HK-2 (cell line): ENCODE measurements around the gene CHAC2.
A peak's percentile ranks its signal among the peaks of the same experiment; 100 is the strongest.
"Not testable (repeated sequence)": the region's sequence is repeated elsewhere in the genome, so short reads cannot be mapped to it uniquely, and the experiment has no call there.

Experiments
- DNase-seq: peaks from one replicate; pipeline ENCODE4 v3.0.0-alpha.2; 2018; ENCODE audit not compliant: unreplicated experiment

CHAC2 gene

GRCh38 chr2:53778536-53779162 is 11.0 kb downstream of the CHAC2 start:
- no peak for DNase-seq

GRCh38 chr2:53780056-53780455 is 12.5 kb downstream of the CHAC2 start:
- DNase-seq: no peak

DNA sequence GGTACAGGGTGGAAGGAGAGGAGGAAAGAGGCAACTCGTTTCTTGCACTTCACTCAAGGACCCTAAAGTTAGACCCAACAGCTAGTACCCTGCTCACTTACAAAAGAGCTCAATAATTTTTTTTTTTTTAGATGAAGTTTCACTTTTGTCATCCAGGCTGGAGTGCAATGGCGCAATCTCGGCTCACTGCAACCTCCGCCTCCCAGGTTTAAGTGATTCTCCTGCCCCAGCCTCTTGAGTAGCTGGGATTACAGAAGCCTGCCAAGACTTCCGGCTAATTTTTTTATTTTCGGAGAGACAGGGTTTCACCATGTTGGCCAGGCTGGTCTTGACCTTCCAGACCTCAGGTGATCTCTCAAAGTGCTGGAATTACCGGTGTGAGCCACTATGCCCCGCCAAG is 15.1 kb downstream of the CHAC2 start:
- no peak for DNase-seq

- no peak for DNase-seq
Measured at GRCh38 chr2:53784436-53784835, 16.8 kb downstream of the CHAC2 start.

DNA sequence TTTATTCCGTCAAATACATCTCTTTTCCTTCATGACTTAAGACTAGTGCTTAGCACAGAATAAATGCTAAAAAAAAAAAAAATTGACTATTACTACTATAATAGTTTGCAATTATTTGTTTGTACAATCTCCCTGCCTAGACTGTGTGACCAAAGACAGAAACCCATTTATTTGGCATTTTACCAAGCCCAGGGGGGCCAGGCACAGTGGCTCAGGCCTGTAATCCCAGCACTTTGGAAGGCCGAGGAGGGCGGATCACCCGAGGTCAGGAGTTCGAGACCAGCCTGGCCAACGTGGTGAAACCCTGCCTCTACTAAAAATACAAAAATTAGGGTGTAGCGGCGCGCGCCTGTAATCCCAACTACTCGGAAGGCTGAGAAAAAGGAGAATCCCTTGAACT is 17.8 kb downstream of the CHAC2 start:
- no peak for DNase-seq

GRCh38 chr2:53786352-53786704 is 18.7 kb downstream of the CHAC2 start:
- DNase-seq: no peak

- peak; percentile 84 for DNase-seq
Measured at GRCh38 chr2:53786705-53787613, 19.4 kb downstream of the CHAC2 start, which contains the start of the genes ASB3 and ERLEC1. TSS of gene ASB3 (minus strand) at chr2:53786953. CDS start at chr2:53765572, 21,381 bp downstream. TSS of gene ERLEC1 (plus strand) at chr2:53787044. CDS start at chr2:53787211, 167 bp downstream.

DNA sequence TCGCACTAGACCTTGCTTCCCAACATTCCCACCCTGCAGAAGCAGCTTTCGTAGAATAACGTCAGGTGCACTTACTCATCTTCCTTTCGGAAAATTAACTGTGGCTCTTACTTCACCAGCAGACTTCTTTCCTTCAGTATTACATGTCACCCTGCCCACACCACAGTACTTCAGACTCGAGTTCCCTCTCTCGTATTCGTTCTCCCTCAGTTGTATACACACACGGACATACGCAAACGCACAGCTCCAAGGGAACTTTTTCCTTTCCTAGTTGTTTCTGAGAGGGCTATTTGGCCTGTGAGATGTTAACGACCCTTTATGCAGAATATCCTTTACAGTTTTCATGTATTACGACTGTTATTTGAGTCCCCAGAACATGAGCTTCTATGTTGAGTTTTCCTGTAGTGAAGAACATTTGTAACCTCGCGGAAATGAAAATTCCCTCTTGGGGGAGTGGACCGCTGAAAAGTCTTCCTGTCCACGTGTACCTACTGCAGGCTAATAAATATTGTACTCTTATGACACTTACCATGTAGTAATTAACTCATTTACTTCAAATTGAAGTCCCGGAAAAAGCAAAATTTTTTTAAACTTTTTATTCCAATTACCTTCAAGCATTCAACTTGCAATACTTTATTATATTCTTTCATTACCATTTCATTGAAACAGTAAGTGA is 20.1 kb downstream of the CHAC2 start:
- peak; percentile 17 for DNase-seq

DNA sequence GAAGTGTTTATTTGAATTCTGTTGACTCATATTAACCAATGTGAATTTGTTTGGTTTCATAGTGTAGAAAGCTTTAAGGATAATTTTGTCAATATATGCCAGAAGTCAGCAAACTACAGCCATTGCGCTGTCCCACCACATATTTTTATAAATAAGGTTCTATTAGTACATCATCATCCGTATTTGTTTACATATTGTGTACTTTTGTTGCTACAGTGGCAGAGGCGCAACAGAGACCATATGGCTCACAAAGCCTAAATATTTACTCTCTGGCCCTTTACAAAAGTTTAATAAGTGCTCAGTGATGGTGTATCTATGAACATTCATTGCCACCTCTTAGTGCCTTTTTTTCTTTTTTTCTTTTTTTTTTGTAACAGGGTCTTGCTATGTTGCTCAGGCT is 25.7 kb downstream of the CHAC2 start:
- DNase-seq: no peak

GRCh38 chr2:53793821-53794220 is 26.2 kb downstream of the CHAC2 start:
- no peak for DNase-seq

DNA sequence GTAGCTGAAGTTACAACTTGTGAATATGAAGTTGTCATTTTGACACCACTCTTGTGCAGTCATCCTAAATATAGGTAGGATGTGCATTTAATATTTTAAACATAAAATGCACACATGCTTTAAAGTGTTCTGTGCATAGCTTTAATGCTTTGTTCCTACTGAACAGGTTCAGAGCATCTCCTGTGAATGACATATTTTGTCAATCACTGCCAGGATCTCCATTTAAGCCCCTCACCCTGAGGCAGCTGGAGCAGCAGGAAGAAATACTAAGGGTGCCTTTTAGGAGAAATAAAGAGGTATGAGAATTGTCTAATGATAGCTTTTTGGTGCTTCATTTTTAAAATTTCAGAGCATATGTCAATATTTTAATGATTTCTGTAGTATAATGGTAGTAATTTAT is 33.9 kb downstream of the CHAC2 start:
- no peak for DNase-seq

DNA sequence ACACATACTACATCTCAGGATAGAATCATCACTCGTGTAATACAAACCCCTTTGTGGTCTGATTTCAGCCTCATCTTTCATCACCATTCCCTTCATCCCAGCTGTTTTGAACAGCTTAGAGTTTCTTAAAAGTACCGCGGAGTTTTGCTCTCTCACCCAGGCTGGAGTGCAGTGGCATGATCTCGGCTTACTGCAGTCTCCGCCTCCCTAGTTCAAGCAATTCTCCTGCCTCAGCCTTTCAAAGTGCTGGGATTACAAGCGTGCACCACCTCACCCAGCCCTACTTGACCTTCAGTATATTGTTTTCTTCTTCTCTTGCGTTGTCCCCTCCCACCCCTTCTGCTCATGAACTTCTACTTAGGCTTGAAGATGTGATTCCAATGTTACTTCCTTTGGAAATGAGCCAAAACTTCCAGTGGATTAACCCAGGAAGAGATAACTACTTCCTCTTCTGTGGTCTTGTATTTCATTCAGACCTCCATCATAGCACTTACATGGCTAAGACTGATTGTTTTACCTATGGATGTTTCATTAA is 35.1 kb downstream of the CHAC2 start:
- no peak for DNase-seq

DNA sequence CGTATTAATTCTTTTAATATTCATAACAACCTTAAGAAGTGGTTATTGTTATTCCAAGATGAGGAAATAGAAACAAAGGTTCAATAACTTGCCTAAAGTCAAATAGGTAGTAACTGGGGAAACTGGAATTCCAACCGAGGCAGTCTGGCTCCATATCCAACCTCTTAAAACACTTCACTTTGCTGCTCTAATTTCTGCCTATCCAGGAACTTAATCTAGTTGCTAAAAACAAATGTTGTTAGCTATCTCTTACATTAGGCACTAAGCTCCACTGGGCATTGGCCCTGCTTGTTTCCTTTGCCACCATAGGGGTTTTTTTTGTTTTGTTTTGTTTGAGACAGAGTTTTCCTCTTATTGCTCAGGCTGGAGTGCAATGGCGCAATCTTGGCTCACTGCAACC is 44.0 kb downstream of the CHAC2 start:
- no peak for DNase-seq

DNA sequence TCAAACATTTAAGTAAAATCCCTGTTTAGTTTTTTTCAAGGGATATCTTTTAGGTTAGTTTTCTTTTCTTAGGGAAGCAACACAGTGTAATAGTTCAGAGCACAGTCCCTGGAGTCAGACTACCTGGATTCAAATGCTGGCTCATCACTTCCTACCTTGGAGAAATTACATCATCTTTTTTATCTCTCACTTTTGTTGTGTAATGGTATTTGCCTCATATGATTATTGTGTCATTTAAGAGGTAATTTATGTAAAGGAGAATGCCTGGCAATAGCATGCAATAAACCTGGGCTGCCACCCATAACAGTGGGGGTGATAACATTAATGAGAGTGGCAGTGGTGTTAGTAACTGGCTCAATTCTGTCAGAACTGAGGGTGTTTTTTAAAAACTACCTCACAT is 45.5 kb downstream of the CHAC2 start:
- no peak for DNase-seq

DNA sequence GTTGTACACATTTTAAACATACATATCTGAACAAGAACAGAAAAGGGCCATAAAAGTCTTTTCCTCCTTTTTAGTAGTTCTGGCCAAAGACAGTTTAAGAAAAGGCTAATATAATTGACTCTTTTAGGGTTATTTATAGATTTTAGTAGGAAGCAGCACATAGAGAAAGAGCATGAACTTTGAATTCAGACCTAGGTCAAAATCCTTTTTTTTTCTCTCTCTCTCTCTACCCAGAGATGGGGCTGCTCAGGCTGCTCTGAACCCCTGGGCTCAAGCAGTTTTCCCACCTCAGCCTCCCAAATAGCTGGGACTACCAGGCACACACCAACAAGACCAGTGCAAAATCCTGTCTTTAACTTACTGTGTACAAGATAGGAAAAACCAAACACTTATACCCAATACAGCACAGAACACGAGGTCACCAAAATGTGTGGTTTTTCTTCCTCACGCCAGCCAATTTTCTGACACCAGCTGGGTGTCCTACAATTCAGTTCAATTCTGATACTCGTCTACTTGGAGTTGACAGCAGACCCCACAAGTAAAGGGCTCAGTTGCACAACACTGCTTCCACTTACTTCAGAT is 51.3 kb downstream of the CHAC2 start:
- DNase-seq: no peak

DNA sequence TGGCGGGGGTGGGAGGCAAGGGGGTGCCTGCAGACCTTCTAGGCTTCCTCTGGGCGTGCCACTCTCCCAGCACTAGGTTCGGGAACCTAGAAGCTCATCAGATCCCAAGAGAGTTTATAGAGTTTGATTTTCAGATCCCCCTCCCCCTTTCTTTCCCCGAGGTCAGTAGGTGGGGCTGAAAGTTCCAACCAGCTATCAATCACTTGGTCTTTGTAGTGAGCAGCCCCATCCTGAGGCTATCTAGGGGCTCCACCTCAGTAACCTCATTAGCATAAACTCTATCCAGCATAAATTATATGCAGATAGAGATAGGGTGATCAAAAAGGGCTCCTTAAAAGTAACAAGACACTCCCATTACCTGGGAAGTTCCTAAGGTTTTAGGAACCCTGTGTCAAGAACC is 52.0 kb downstream of the CHAC2 start:
- no peak for DNase-seq

- DNase-seq: no peak
Measured at GRCh38 chr2:53820048-53820447, 52.4 kb downstream of the CHAC2 start.

GRCh38 chr2:53820711-53821110 is 53.1 kb downstream of the CHAC2 start:
- no peak for DNase-seq

DNA sequence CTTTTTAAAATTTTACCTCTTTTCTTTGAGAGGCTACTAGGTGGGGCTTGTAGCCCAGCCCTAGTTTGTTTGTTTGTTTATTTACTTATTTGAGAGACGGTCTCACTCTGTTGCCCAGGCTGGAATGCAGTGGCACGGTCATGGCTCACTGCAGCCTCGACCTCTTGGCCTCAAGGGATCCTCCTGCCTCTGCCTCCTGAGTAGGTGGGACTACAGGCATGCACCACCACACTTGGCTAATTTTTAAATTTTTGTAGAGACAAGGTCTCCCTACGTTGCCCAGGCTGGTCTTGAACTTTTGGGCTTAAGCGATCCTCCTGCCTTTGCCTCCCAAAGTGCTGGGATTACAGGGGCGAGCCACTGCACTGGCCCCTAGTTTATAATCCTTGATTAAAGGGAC is 54.2 kb downstream of the CHAC2 start:
- no peak for DNase-seq

- DNase-seq: not testable (repeated sequence)
Measured at GRCh38 chr2:53823639-53824038, 56.0 kb downstream of the CHAC2 start.
